WERI-Rb-1 (cell line): ENCODE data around the gene NUDT1.

Experiments used
- DNase-seq: peaks from one replicate; pipeline ENCODE4 v3.0.0-alpha.2; 2020
- H3K27ac ChIP-seq: fragments of 250-450 bp; sonication (Bioruptor Pico); 2 replicates; pipeline ENCODE4 v1.5.1; 2020; ENCODE audit warnings: mild to moderate bottlenecking, moderate library complexity
- H3K27me3 ChIP-seq: fragments of 250-450 bp; sonication (Bioruptor Pico); 2 replicates; pipeline ENCODE4 v1.5.1; 2021; ENCODE audit warnings: mild to moderate bottlenecking, low read depth, moderate library complexity; ENCODE audit not compliant: insufficient read depth, severe bottlenecking
- H3K36me3 ChIP-seq: fragments of 250-450 bp; sonication (Bioruptor Pico); 2 replicates; pipeline ENCODE4 v1.5.1; 2020; ENCODE audit warnings: mild to moderate bottlenecking, moderate library complexity
- H3K4me3 ChIP-seq: 2 replicates; pipeline ENCODE4 v1.5.1; 2011; ENCODE audit warnings: low read depth, mild to moderate bottlenecking, control low read depth, low read length
- H3K9me3 ChIP-seq: fragments of 250-450 bp; sonication (Bioruptor Pico); 2 replicates; pipeline ENCODE4 v1.5.1; 2021; ENCODE audit warnings: mild to moderate bottlenecking, moderate library complexity; ENCODE audit not compliant: severe bottlenecking
- CTCF ChIP-seq: IDR thresholded peaks from 2 replicates; pipeline ENCODE4 v1.5.1; 2011; ENCODE audit warnings: low read depth, mild to moderate bottlenecking, control low read depth, inconsistent platforms, low read length

Gene NUDT1

GRCh38 chr7:2196381-2197378, 45.3 kb upstream of the NUDT1 start:
- Histone ChIP-seq H3K36me3 (peaks cover 40% of the 10 kb centered on the region), H3K27ac (no peak overlapping the region)

DNA sequence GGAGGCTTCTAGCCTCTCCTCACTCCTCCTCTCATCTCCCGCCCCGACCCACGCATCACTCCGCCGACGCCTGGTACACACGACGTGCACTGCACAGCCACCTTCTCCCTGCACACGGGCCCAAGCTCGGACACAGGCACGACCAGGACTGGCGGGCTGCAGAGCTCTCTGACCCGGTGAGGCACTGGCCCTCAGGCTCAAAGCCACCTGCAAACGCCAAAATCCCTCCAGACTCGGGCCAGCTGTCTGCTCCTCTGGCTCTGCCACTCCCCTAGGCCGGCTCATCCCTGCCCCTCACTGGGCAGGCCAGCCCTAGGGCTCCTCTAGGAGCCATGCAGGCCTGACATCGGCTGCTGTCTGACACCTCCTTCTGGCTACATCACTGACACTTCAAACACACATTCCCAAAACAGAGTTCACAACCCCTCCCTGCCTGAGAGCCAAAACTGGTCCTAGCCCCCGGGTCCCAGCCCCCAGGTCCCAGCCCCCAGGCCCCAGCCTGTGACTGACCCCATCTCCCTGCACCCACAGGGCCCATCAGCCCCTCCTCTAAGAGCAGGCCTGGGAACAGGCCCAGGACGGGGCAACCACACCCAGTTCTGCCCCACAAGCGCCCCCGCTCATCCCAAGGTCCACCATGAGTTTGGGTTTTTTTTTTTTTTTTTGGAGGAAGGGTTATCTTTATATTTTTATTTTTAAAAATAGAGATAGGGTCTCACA, 44.4 kb upstream of the NUDT1 start:
- DNase-seq = no peak
- H3K27ac ChIP-seq = no peak overlapping the region

More at GRCh38 chr7:2196381-2197378, 45.3 kb upstream of the NUDT1 start:
- TF ChIP-seq CTCF = no peak
- H3K9me3 ChIP-seq = peaks cover 4% of the 10 kb centered on the region
- no peaks in the 10 kb centered on the region for H3K27me3 ChIP-seq
- DNase-seq = no peak
- no peak overlapping the region for H3K4me3 ChIP-seq

GRCh38 chr7:2198206-2198605, 43.8 kb upstream of the NUDT1 start:
- Histone ChIP-seq H3K36me3 (peaks cover 39% of the 10 kb centered on the region), H3K9me3 (peaks cover 4% of the 10 kb centered on the region), H3K4me3 (no peak overlapping the region), H3K27me3 (no peaks in the 10 kb centered on the region), H3K27ac (no peak overlapping the region)
- DNase-seq = no peak
- no peak for TF ChIP-seq CTCF

More for the DNA sequence above, 44.4 kb upstream of the NUDT1 start:
- peaks cover 4% of the 10 kb centered on the region for H3K9me3 ChIP-seq
- no peak for TF ChIP-seq CTCF
- no peaks in the 10 kb centered on the region for H3K27me3 ChIP-seq
- peaks cover 40% of the 10 kb centered on the region for H3K36me3 ChIP-seq
- no peak overlapping the region for H3K4me3 ChIP-seq

GRCh38 chr7:2198760-2199159, 43.3 kb upstream of the NUDT1 start:
- Histone ChIP-seq H3K9me3 (peaks cover 4% of the 10 kb centered on the region), H3K4me3 (no peak overlapping the region), H3K36me3 (peaks cover 40% of the 10 kb centered on the region), H3K27ac (no peak overlapping the region), H3K27me3 (no peaks in the 10 kb centered on the region)
- no peak for DNase-seq
- TF ChIP-seq CTCF = no peak

- Histone ChIP-seq H3K27ac (no peak overlapping the region), H3K4me3 (no peak overlapping the region), H3K36me3 (peaks cover 42% of the 10 kb centered on the region), H3K27me3 (no peaks in the 10 kb centered on the region), H3K9me3 (peaks cover 4% of the 10 kb centered on the region)
- TF ChIP-seq CTCF = no peak
- no peak for DNase-seq
These were observed 42.5 kb upstream of the NUDT1 start for GRCh38 chr7:2199528-2199927.
